DND-41 (cell line): ENCODE results near the gene MKX.

Experiments used
- ATAC-seq: fragments of 200-7000 bp; cut with Tn5 transposase; 3 replicates; pipeline ENCODE4 v1.9.1; 2021; ENCODE audit warnings: low read depth; ENCODE audit not compliant: insufficient read depth
- DNase-seq: peaks from one replicate; pipeline ENCODE4 v3.0.0-alpha.2; 2020
- H2AFZ ChIP-seq: 2 replicates; pipeline ENCODE4 v1.6.0; 2012; ENCODE audit warnings: low read depth, low read length
- H3K27ac ChIP-seq: 2 replicates; pipeline ENCODE4 v1.5.1; 2012; ENCODE audit warnings: low read length, inconsistent platforms
- H3K27me3 ChIP-seq: fragments of 200-600 bp; sonication (generic); 2 replicates; pipeline ENCODE4 v1.6.0; 2012; ENCODE audit warnings: low read length, mild to moderate bottlenecking, inconsistent platforms; ENCODE audit not compliant: insufficient read depth, poor library complexity
- H3K36me3 ChIP-seq: 2 replicates; pipeline ENCODE4 v1.5.1; 2012; ENCODE audit warnings: low read length, inconsistent platforms; ENCODE audit not compliant: insufficient read depth
- H3K4me1 ChIP-seq: 2 replicates; pipeline ENCODE4 v1.5.1; 2012; ENCODE audit warnings: mild to moderate bottlenecking, low read length; ENCODE audit not compliant: insufficient read depth
- H3K4me2 ChIP-seq: 2 replicates; pipeline ENCODE4 v1.6.0; 2012; ENCODE audit warnings: mild to moderate bottlenecking, moderate library complexity, low read length, inconsistent platforms; ENCODE audit not compliant: insufficient read depth
- H3K4me3 ChIP-seq, 2 experiments: fragments of 200-600 bp in 1 of 2; shearing (Covaris generic) in 1 of 2; 2 replicates each; pipeline ENCODE4 v1.5.1; 2012 to 2016; ENCODE audit warnings: inconsistent platforms in 2 of 2, low read length in 2 of 2, mild to moderate bottlenecking in 2 of 2, low read depth in 1 of 2, moderate library complexity in 1 of 2
- H3K79me2 ChIP-seq: 2 replicates; pipeline ENCODE4 v1.6.0; 2012; ENCODE audit warnings: low read length, inconsistent platforms; ENCODE audit not compliant: insufficient read depth
- H3K9ac ChIP-seq: 2 replicates; pipeline ENCODE4 v1.6.0; 2012; ENCODE audit warnings: low read depth, mild to moderate bottlenecking, inconsistent platforms, low read length, moderate library complexity
- H3K9me3 ChIP-seq: 2 replicates; pipeline ENCODE4 v1.5.1; 2012; ENCODE audit warnings: low read length, moderate library complexity, mild to moderate bottlenecking, inconsistent platforms; ENCODE audit not compliant: insufficient read depth, severe bottlenecking
- H4K20me1 ChIP-seq: 2 replicates; pipeline ENCODE4 v1.6.0; 2012; ENCODE audit warnings: low read length; ENCODE audit not compliant: insufficient read depth
- EZH2 ChIP-seq: IDR thresholded peaks from 3 replicates; pipeline ENCODE4 v1.6.1; 2012; ENCODE audit warnings: borderline replicate concordance, low read depth, mild to moderate bottlenecking, moderate library complexity, low read length, inconsistent platforms; ENCODE audit not compliant: severe bottlenecking
- TF ChIP-seq, protein P1 (sequence below): IDR thresholded peaks from 2 replicates; pipeline ENCODE4 v1.5.1; 2012; ENCODE audit warnings: borderline replicate concordance, low read length, moderate library complexity, mild to moderate bottlenecking; ENCODE audit not compliant: poor library complexity, severe bottlenecking; ENCODE audit errors: extremely low read depth

The MKX gene

DNA sequence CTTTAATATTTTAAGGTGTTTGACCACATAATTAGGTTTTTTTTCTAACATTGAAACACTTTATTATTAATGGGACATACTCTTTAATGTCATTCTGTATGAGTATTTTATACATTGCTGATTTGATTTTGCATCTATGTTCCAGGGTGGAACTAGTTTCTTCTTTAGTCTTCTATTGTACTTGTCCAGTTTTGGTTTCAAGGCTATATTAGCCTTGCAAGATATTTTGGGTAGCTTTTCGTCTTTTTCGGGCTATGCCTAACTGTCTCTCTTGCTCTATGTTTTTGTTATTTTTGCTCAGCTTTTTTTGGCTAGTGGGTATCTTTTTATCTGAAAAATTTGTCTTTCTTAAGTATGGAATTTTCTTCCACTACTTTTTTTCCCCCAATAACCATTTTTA, 38.7 kb upstream of the MKX start:
- H3K9me3 ChIP-seq: no peaks in the 10 kb centered on the region
- H3K27me3 ChIP-seq: no peaks in the 10 kb centered on the region
- H3K9ac ChIP-seq: no peak overlapping the region
- ATAC-seq (no peak), DNase-seq (no peak)
- H3K79me2 ChIP-seq: no peaks in the 10 kb centered on the region
- H4K20me1 ChIP-seq: no peaks in the 10 kb centered on the region
- H3K4me3 ChIP-seq: no peak overlapping the region
- no peak overlapping the region for H3K27ac ChIP-seq
- TF ChIP-seq EZH2: no peak
- TF ChIP-seq, protein P1, sequence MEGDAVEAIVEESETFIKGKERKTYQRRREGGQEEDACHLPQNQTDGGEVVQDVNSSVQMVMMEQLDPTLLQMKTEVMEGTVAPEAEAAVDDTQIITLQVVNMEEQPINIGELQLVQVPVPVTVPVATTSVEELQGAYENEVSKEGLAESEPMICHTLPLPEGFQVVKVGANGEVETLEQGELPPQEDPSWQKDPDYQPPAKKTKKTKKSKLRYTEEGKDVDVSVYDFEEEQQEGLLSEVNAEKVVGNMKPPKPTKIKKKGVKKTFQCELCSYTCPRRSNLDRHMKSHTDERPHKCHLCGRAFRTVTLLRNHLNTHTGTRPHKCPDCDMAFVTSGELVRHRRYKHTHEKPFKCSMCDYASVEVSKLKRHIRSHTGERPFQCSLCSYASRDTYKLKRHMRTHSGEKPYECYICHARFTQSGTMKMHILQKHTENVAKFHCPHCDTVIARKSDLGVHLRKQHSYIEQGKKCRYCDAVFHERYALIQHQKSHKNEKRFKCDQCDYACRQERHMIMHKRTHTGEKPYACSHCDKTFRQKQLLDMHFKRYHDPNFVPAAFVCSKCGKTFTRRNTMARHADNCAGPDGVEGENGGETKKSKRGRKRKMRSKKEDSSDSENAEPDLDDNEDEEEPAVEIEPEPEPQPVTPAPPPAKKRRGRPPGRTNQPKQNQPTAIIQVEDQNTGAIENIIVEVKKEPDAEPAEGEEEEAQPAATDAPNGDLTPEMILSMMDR: no peak
- no peaks in the 10 kb centered on the region for H3K36me3 ChIP-seq
- no peaks in the 10 kb centered on the region for H3K4me1 ChIP-seq
- no peak overlapping the region for H3K4me2 ChIP-seq
- no peak overlapping the region for H2AFZ ChIP-seq

DNA sequence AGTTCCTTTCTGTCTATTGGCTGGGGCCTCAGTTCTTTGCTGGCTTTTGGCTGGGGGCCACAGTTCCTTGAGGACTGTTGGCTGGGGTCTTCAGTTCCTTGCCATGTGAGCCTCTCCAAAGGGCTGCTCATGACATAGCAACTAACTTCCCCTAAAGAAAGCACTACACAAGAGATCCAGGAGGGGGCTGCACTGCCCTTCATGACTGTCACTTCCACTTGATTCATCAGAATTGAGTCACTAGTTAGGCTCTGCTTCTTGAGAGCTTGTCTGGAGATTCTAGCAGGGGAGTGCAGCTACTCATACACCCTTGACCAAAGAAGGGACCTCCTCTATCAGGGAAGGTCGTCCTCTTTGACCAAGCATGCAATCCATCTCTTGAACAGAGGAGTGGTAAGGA, 38.0 kb upstream of the MKX start:
- ATAC-seq: 0 out of 3 replicates have a peak, but pooled peaks have one; percentile 47
- H2AFZ ChIP-seq: no peak overlapping the region

DNA sequence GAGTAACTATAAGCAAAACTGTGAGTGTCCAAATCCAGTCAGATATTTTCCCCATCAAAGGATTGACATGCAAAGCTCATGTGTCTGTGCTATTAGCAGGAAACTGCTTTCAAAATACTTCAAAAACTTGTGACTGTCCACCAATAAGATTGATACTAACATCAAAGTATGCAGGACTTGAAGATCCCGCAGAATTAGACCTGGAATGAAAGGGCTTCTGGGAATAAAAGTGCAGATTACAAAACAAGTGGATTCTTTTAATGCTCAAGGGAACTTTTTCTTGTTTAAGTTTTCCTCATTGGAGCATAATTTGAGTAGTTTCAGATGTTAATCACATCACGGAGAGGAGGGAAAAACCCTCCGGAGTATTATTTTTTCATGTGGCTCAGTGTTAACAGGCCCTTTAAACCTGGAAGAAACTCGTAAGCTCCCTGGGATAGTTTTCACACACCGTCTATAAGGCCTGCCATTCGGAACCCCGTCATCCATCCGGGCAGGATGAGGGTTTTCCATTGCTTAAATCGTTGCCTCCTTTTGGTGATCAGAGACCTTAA, 33.9 kb upstream of the MKX start:
- no peaks in the 10 kb centered on the region for H3K9me3 ChIP-seq
- ATAC-seq (no peak), DNase-seq (no peak)
- no peaks in the 10 kb centered on the region for H4K20me1 ChIP-seq
- no peaks in the 10 kb centered on the region for H3K4me1 ChIP-seq
- H3K27ac ChIP-seq: no peak overlapping the region
- H2AFZ ChIP-seq: no peak overlapping the region
- H3K9ac ChIP-seq: no peak overlapping the region
- H3K27me3 ChIP-seq: no peaks in the 10 kb centered on the region
- no peak overlapping the region for H3K4me3 ChIP-seq
- no peaks in the 10 kb centered on the region for H3K36me3 ChIP-seq
- H3K79me2 ChIP-seq: no peaks in the 10 kb centered on the region
- no peak overlapping the region for H3K4me2 ChIP-seq
- TF ChIP-seq EZH2: no peak
- TF ChIP-seq, protein P1: no peak

More for the DNA sequence above, 38.0 kb upstream of the MKX start:
- Histone ChIP-seq H3K4me2 (no peak overlapping the region), H3K4me3 (no peak overlapping the region), H3K27me3 (no peaks in the 10 kb centered on the region), H3K4me1 (no peaks in the 10 kb centered on the region), H3K27ac (no peak overlapping the region), H3K9ac (no peak overlapping the region), H3K9me3 (no peaks in the 10 kb centered on the region), H3K79me2 (no peaks in the 10 kb centered on the region), H4K20me1 (no peaks in the 10 kb centered on the region), H3K36me3 (no peaks in the 10 kb centered on the region)
- DNase-seq: peak; percentile 10
- TF ChIP-seq, protein P1: peak; percentile 40
- TF ChIP-seq EZH2: no peak

DNA sequence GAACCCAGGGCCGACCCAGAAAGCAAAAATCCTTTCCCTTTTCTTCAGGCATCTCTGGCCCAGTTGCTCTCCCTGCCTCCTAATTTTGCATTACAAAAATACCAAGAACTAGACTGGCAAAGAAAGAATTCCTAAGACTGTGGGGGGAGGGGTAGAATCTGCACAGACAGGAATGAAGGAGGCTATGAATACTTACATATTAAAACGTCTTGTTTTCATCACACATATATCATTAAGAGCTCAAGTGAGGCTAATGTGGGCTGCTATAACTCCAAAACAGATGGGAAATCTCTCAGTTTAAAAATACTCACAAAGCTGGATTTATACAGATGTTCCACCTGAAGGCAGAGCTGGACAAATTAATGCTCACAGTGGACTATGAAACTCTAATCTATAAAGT, 29.2 kb upstream of the MKX start:
- Histone ChIP-seq H4K20me1 (no peaks in the 10 kb centered on the region), H3K4me1 (no peaks in the 10 kb centered on the region), H3K79me2 (no peaks in the 10 kb centered on the region), H3K4me2 (no peak overlapping the region), H3K36me3 (no peaks in the 10 kb centered on the region), H2AFZ (no peak overlapping the region), H3K4me3 (no peak overlapping the region), H3K9me3 (no peaks in the 10 kb centered on the region), H3K9ac (no peak overlapping the region), H3K27me3 (peaks cover 2% of the 10 kb centered on the region), H3K27ac (no peak overlapping the region)
- ATAC-seq (no peak), DNase-seq (no peak)
- no peak for TF ChIP-seq EZH2
- TF ChIP-seq, protein P1: no peak
